ENCODE results near the gene RNASE11. TPM values are rescaled to one million over a fixed set of nuclear protein-coding genes. Genes with fewer than 3 reads are reported as not detected.

The RNASE11 gene
- total RNA-seq, 2 experiments from 2014 or later, result not detected

DNA sequence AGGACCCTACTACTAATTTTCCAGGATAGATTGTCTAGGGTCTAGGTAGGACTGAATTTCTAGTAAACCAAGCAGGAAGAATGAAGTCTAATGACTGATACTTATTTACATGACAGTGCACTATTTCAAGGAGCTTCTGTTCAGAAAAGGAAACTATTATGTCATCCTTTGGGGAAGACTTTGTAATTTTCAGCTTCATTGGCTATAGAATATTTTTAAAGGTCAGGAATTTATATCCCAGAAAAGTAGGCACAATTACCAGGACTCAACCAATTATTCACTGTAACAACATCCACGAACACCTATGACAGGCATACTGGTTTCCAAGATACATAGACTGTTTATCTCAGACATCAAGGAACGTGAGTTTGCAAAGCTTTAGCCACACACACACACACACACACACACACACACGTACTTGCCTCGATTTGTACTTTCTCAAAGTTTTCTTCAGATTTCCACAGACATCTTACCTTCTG lies 30.5 kb upstream of the RNASE11 start:
- no peak overlapping the region for H3K27ac Mint-ChIP-seq
- TF ChIP-seq, protein P1, sequence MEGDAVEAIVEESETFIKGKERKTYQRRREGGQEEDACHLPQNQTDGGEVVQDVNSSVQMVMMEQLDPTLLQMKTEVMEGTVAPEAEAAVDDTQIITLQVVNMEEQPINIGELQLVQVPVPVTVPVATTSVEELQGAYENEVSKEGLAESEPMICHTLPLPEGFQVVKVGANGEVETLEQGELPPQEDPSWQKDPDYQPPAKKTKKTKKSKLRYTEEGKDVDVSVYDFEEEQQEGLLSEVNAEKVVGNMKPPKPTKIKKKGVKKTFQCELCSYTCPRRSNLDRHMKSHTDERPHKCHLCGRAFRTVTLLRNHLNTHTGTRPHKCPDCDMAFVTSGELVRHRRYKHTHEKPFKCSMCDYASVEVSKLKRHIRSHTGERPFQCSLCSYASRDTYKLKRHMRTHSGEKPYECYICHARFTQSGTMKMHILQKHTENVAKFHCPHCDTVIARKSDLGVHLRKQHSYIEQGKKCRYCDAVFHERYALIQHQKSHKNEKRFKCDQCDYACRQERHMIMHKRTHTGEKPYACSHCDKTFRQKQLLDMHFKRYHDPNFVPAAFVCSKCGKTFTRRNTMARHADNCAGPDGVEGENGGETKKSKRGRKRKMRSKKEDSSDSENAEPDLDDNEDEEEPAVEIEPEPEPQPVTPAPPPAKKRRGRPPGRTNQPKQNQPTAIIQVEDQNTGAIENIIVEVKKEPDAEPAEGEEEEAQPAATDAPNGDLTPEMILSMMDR (IDR thresholded peaks at IDR 0.05), result no peak
- CTCF ChIA-PET, result interaction anchor here (1.0 kb wide), 1 partner anchor 73 kb away, joined by 4 read pairs; no protein-coding TSS in a partner anchor

DNA sequence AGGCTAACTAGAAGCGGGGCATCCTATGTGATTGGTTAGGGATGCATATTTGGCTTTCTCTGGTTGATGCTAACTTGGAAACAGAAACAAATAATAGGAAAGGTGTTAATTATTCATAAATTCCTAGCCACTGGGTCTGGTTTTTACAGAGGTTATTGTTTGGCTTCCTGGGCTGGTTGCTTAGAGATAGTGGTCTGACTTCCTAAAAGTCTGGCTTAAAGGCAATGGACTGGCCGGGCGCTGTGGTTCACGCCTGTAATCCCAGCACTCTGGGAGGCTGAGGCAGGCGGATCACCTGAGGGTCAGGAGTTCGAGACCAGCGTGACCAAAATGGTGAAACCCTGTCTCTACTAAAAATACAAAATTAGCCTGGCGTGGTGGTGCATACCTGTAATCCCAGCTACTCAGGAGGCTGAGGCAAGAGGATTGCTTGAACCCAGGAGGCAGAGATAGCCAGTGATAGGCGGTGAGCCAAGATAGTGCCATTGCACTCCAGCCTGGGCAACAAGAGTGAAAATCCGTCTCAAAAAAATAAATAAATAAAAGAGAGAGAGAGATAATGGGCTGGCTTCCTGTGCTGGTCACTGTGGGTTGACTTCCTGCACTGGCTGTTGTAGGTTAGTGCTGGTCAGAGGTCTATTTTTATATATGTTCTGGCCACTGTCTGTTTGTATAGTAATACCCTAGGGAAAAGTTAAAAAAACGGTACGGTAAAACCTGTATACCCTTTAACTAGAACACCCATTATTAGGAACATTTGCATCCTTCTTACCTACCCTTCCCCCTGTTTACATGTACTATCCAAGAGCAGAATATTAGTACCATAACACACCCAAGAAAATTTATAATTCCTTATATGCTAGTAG lies 29.6 kb upstream of the RNASE11 start:
- Mint-ChIP-seq H3K4me1 (ENCODE audit: low read depth) (peaks cover 13% of the 10 kb centered on the region), H3K36me3 (ENCODE audit: low read depth) (no peaks in the 10 kb centered on the region), H3K27me3 (peaks cover 1% of the 10 kb centered on the region), H3K27ac (no peak overlapping the region), H3K9me3 (no peaks in the 10 kb centered on the region), H3K4me3 (no peak overlapping the region)
- TF ChIP-seq, protein P1 (IDR thresholded peaks at IDR 0.05), result no peak
- CTCF ChIA-PET, result interaction anchor here (1.0 kb wide), 1 partner anchor 74 kb away, joined by 4 read pairs; no protein-coding TSS in a partner anchor
- no peak for DNase-seq
- intact Hi-C loops (cut with micrococcal nuclease), result no loop called here
- ATAC-seq, result no peak
- POLR2A ChIA-PET, result interaction anchor here (0.9 kb wide), 1 partner anchor 38 kb away, joined by 5 read pairs; no protein-coding TSS in a partner anchor

More for the DNA sequence above, 30.5 kb upstream of the RNASE11 start:
- intact Hi-C loops (cut with micrococcal nuclease), result no loop called here
- H3K9me3 Mint-ChIP-seq, result no peaks in the 10 kb centered on the region
- peaks cover 3% of the 10 kb centered on the region for H3K27me3 Mint-ChIP-seq
- no peaks in the 10 kb centered on the region for H3K36me3 Mint-ChIP-seq (ENCODE audit: low read depth)
- H3K4me1 Mint-ChIP-seq (ENCODE audit: low read depth), result peaks cover 20% of the 10 kb centered on the region
- H3K4me3 Mint-ChIP-seq, result no peak overlapping the region
- POLR2A ChIA-PET, result interaction anchor here (0.9 kb wide), 1 partner anchor 37 kb away, joined by 5 read pairs; no protein-coding TSS in a partner anchor
- ATAC-seq, result no peak
- DNase-seq, result no peak

DNA sequence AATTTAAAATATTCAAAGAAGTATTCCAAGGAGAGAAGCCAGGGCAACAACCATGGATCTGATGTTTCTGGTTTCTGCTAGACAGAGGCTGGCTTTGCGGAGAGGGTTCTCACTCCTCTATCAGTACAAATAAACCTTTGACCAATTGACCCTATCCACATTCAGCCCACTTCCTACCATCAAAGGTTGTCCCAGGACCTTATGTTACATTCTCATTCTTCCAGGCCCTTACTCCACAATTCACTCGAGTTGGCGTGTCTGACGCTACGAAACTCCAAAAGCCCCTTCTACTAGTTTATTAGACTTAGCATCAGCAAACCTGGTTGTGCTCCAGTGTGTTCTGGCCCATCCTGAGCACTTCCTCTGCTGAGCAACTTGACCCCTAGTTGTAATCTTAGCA lies 28.2 kb upstream of the RNASE11 start:
- TF ChIP-seq, protein P1 (IDR thresholded peaks at IDR 0.05), result no peak
- Mint-ChIP-seq H3K36me3 (ENCODE audit: low read depth) (no peaks in the 10 kb centered on the region), H3K27me3 (no peaks in the 10 kb centered on the region), H3K4me1 (ENCODE audit: low read depth) (peaks cover 13% of the 10 kb centered on the region), H3K9me3 (no peaks in the 10 kb centered on the region), H3K27ac (no peak overlapping the region), H3K4me3 (no peak overlapping the region)
- ChIA-PET POLR2A (interaction anchor here (0.5 to 1.0 kb wide), 2 partner anchors 21 to 177 kb away, joined by 3 read pairs; no protein-coding TSS in a partner anchor), CTCF (interaction anchor here (1.0 to 4.4 kb wide), 2 partner anchors 15 to 66 kb away, joined by 3 to 42 read pairs; partner anchors contain the start of gene RNASE4)
- intact Hi-C loops (cut with micrococcal nuclease), result no loop called here
- no peak for DNase-seq
- ATAC-seq, result no peak

DNA sequence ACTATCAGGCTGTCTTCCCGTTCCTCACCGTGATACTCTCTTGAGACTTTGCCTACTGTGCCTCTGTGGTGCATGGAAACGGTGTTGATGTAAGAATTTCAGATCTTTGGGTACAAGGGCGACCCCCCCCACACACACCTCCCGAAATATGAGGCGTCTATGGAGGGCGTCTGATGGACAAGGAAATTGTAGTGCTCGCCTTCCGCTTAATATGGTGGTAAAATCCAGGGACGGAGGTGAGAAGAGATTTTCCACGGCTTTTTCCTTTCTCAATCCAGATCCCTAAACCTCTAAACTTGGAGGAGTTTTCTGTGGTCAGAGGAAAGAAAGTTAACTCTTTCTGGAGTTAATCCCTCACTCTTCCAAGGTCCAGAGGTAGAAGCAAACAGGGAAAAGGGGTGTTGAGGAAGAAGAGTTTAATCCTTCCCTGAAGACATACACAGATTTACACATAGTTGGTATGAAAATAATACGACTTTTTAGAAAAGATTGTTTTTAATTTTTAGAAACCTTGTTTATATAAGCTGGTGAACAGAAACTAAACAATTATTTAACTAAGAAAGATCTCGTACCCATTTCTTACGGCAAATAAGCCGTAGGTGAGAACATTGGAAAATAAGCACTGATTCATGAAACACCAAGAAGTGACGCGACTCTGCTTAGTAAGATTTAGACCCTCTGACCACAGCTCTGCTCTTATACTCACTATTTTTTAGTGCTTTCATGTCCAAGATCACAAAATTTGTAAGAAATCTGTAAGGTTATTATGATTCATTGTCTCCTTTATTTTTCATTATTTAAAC lies 26.4 kb upstream of the RNASE11 start:
- ChIA-PET POLR2A (interaction anchor here (0.8 to 2.0 kb wide), 7 partner anchors 7 to 270 kb away, joined by 3 to 15 read pairs (median 5); partner anchors contain the start of genes PARP2 and PNP), CTCF (interaction anchor here (1.0 to 4.4 kb wide), 14 partner anchors 9 to 286 kb away, joined by 3 to 42 read pairs (median 6); partner anchors contain the start of genes RNASE11 and RNASE4)
- H3K4me1 Mint-ChIP-seq (ENCODE audit: low read depth), result peaks cover 13% of the 10 kb centered on the region
- H3K36me3 Mint-ChIP-seq (ENCODE audit: low read depth), result no peaks in the 10 kb centered on the region
- H3K4me3 Mint-ChIP-seq, result no peak overlapping the region
- intact Hi-C loops (cut with micrococcal nuclease), result loop anchor here (5.0 kb wide), 2 partner anchors 157 to 202 kb away; partner anchors contain the start of genes APEX1 and TEP1
- H3K27ac Mint-ChIP-seq, result no peak overlapping the region
- peak; percentile 34 for DNase-seq
- H3K9me3 Mint-ChIP-seq, result no peaks in the 10 kb centered on the region
- H3K27me3 Mint-ChIP-seq, result no peaks in the 10 kb centered on the region
- ATAC-seq, result peak; percentile 7
- TF ChIP-seq, protein P1 (IDR thresholded peaks at IDR 0.05), result no peak
